SU-DHL-6 (cell line): Measurements from ENCODE around the gene COL23A1.

Experiments used
- CTCF ChIP-seq: fragments of 200-600 bp; sonication (generic); IDR thresholded peaks from one replicate; pipeline ENCODE4 v1.5.1; 2017; ENCODE audit warnings: antibody characterized with exemption, mild to moderate bottlenecking, low read length, moderate library complexity; ENCODE audit not compliant: insufficient read depth, poor library complexity, severe bottlenecking
- EZH2phosphoT487 ChIP-seq: fragments of 200-600 bp; sonication (generic), shearing (Covaris generic); conservative IDR thresholded peaks from 2 replicates; pipeline ENCODE4 v1.6.1; 2018; ENCODE audit warnings: mild to moderate bottlenecking, antibody characterized with exemption, low read length, moderate library complexity, mixed read lengths

- no peak for TF ChIP-seq CTCF
- no peak for TF ChIP-seq EZH2phosphoT487
Measured at GRCh38 chr5:178413988-178414387, 176.2 kb downstream of the COL23A1 start.
